Hematopoietic multipotent progenitor cell treated with erythropoietin and hydrocortisone succinate and interleukin-3 and kit ligand, for 6 days (in vitro differentiated cells): ENCODE results near the gene BTN2A1.
A peak's percentile ranks its signal among the peaks of the same experiment; 100 is the strongest.
"Not testable (repeated sequence)": the region's sequence is repeated elsewhere in the genome, so short reads cannot be mapped to it uniquely, and the experiment has no call there.

ENCODE experiments used
- DNase-seq: peaks from one replicate; pipeline ENCODE4 v3.0.0-alpha.2; 2015

The BTN2A1 gene

DNA sequence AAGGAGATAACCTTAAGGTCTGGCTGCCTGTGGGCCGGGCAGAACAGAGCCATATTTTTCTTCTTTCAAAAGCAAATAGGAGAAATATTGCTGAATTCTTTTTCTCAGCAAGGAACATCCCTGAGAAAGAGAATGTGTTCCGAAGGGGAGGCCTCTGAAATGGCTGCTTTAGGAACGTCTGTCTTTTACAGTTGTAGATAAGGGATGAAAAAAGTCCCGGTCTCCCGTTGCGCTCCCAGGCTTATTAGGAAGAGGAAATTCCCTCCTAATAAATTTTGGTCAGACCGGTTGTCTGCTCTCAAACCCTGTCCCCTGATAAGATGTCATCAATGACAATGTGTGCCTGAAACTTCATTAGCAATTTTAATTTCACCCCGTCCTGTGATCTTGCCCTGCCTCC is 24.1 kb upstream of the BTN2A1 start:
- DNase-seq: not testable (repeated sequence)

- no peak for DNase-seq
Observed at GRCh38 chr6:26436018-26436417, 21.7 kb upstream of the BTN2A1 start.

DNA sequence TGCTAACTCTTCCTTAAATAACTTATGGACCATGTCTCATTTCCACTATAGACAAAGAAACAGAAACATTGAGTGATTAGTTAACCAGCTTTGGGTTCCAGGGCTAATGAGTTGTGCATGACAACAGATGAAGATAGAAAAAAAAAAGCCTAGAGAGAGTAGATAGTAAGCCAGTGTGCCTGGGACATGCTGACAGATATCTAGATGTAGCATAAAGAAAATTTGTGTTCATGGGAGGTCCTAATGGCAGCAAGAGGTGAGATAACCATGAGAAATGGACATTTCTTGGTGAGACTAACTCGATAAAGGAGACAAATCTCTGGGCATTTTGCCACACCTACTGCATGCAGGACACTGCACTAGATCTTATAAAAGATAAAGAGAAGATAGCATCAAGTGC is 20.2 kb upstream of the BTN2A1 start:
- DNase-seq: peak; percentile 37

DNA sequence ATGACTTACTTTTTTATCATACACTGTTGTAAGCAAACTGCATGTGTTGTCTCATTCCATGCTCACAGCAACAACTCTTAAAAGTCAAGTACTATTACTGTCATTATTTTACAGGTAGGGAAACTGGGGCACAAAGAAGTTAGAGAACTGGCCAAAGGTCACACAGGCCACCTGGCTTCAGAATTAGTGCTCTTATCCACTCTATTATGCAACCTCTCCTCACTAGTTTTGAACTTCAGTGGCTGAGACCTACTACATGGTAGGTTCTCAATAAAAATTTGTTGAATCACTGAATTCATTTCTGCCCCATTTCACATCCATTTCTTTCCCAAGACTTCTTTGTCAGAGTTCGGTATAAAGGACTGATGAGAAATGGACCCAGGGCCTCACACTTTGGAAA is 19.8 kb upstream of the BTN2A1 start:
- DNase-seq: no peak

- peak; percentile 32 for DNase-seq
Observed at GRCh38 chr6:26439151-26440125, 18.3 kb upstream of the BTN2A1 start.

- DNase-seq: no peak
Observed at GRCh38 chr6:26440977-26441358, 16.8 kb upstream of the BTN2A1 start.

DNA sequence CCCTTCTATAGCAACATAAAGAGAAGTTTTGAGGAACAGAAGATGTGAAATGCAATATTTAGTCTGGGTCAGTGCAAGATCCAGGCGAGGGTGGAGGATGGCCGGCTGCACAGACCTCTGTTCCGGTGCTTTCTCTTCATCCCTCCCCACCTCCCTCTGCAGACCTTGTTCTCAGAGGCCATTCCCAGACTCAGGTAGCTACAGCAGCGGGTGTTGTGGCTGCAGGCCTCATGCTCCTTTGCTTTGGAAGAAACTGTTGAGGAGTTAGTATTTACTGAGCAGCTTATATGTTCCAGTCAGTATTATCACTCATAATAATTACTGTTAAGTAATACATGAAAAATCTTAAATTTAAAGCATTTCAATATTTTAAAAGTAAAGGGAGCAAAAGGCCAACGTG is 15.8 kb upstream of the BTN2A1 start:
- DNase-seq: no peak

GRCh38 chr6:26445934-26446667 is 11.7 kb upstream of the BTN2A1 start:
- DNase-seq: no peak

GRCh38 chr6:26447257-26447656 is 10.5 kb upstream of the BTN2A1 start:
- DNase-seq: no peak

DNA sequence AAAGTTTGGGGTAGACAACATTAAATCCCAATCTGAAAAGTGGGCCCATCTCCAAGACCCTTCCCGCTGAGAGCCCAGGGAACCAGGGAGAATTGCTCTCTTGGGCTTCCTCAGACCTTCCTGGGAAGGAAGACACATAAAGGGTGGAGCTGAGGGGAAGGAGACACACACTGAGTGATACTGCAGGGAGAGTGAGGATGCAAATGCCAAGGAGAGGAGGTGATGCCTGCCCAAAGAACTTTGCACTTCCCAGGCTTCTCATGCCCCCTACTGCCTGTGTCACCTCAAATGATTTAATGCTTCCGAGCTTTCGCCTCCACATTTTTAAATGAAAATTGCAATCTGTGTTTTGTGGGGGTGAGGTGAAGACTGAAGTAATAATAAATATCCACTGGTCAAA is 7.5 kb upstream of the BTN2A1 start:
- no peak for DNase-seq

GRCh38 chr6:26452631-26453235 is 5.0 kb upstream of the BTN2A1 start:
- DNase-seq: peak; percentile 65

- no peak for DNase-seq
Observed at GRCh38 chr6:26454631-26455030, 3.1 kb upstream of the BTN2A1 start.

DNA sequence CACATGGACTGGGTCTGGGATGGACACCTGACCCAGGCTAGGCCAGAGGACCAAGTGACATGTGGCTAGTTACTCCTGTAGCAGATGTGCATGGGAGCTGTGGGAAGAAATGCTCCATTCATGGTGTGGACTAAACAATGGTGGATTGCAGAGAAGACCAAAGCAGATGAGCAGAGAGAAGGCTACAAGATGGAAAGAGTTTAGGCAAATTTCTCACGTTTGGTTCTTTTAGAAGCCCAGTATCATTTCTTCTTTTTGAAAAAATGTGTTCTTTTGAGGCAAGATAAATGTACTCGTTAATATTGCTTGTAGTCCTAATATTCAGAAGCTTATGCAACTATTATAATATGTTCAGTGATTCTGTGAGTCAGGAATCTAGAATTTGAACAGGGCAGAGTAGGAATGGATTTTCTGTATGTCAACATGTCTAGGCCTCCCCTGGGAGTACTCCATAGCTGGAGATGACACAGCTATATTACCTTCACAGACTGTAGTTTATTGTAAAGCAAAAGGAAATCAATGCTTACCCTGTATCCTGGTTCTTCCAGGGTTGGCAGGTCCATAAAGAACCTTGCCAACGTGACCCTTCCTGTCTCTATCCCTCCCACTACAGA is 2.3 kb upstream of the BTN2A1 start:
- DNase-seq: no peak

DNA sequence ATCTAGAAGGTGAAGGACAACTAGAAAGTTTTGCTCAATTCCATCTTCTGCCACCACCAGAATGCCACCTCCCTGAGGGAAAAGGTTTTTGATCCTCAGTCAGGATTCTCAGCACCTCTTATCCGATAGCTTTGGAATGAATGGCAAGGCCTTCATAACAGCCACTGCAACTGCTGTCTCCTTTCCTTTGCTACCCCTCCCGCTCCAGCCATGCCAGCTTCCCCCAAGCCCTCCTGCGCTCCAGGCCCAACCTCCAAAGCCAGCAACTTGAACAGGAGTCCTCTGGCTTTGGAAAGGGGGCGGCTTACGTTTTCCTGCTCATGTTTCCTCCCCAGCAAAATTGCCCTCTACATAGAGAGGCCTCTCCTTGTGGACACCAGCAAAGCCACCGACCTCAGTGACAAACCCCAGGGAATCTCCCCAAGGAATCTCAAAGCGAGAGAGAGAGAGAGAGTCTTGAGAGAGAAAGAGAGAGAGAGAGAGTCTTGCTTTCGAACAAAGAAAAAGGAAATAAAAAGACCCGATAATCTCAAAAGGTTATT is 420 bp upstream of the BTN2A1 start:
- no peak for DNase-seq

DNA sequence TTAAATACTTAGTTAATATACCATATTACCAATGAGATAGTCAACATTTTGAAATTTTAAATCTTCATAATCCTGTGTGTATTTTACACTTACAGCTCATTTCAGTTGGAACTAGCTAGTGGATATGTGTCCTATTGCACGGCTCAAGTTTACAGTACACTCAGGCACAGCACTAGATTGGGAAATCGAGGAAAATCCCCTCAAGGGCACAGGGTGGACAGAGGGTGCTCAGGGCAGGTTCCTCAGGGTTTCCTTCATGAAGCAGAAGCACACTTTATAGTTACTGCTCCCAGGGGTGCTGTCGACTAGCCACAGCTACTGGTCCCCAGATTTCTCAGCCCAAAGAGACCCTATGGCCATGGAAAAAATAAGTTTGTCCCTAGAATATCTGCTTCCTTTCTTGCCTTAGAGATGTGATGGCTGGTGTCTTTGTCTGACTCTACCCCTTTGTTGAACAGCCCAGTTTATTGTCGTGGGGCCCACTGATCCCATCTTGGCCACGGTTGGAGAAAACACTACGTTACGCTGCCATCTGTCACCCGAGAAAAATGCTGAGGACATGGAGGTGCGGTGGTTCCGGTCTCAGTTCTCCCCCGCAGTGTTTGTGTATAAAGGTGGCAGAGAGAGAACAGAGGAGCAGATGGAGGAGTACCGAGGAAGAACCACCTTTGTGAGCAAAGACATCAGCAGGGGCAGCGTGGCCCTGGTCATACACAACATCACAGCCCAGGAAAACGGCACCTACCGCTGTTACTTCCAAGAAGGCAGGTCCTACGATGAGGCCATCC is 1.5 kb downstream of the BTN2A1 start:
- no peak for DNase-seq

- DNase-seq: not testable (repeated sequence)
Observed at GRCh38 chr6:26461353-26461752, 3.6 kb downstream of the BTN2A1 start.

DNA sequence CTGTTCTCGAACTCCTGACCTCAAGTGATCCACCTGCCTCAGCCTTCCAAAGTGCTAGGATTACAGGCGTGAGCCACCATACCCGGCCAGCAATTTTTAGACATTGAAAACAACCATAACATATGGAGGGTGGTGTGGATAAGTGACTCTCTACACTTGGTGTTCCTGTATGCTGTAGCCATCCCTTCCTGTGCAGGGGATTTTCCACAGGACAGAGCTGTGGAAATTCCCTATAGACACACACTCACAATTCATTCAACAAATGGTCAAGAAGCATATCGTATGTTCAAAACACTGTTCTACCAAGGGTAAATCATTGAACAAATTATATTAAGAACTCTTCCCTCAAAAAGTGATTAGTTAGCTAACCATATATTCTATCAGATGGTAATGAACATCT is 6.3 kb downstream of the BTN2A1 start:
- no peak for DNase-seq

GRCh38 chr6:26464416-26465131 is 6.8 kb downstream of the BTN2A1 start:
- no peak for DNase-seq

GRCh38 chr6:26465776-26466175 is 8.0 kb downstream of the BTN2A1 start:
- no peak for DNase-seq

DNA sequence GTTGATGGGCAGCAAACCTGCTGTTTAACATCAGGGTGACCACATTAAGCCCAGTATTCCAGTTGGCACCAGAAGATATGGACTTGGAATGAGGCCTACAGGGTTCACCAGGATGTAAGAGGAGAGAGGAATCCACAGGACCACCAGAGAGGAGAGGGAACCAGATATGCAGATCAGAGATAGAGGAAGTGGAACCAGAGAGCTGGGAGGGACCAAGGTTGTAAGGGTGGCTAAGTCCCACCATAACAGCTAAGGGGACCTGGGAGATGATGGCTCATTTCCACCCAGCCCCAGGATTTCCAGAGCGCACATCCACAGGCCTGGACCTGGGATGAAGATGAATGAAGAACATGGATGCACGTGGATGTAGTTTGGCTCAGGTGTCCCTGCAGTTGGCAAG is 11.1 kb downstream of the BTN2A1 start:
- DNase-seq: no peak

DNA sequence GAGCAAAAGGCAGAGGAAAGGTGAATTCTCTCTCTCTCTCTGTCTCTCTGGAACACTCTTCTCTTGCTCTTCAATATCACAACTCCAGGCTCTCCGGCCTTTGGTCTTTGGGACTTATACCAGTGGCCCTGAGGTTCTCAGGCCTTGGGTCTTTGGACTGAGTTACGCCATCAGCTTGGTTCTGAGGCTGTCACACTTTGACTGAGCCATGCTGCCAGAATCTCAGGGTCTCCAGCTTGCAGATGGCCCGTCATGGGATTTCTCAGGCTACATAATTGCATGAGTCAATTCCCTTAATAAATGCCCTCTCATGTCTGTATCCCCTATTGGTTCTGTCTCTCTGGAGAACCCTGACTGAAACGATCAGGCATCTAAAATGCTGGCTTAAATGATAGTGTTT is 12.9 kb downstream of the BTN2A1 start:
- DNase-seq: no peak
